IPS-NIHi7 (cell line): ENCODE measurements around the gene PGPEP1.
"Not testable (repeated sequence)": the region's sequence is repeated elsewhere in the genome, so short reads cannot be mapped to it uniquely, and the experiment has no call there.

Experiments used
- DNase-seq: peaks from one replicate; pipeline ENCODE4 v3.0.0; 2012; ENCODE audit warnings: mixed read lengths; ENCODE audit errors: extremely low spot score

Gene PGPEP1

DNA sequence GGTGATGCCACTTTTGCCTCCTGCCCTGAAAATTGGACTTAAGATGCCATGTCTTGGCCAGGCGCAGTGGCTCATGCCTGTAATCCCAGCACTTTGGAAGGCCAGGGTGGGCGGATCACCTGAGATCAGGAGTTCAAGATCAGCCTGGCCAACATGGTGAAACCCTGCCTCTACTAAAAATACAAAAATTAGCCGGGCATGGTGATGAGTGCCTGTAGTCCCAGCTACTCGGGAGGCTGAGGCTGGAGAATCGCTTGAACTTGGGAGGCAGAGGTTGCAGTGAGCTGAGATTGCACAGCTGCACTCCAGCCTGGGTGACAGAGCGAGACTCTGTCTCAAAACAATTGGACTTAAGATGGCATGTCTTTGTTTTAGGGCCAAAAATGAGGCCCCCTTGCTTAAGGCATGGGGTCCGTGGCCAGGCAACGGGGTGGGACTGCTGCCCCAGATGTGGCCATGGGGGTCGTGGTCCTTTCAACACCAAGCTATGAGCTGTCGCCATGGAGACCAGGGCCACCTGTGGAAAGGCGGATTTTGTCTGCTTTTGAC, 24.0 kb downstream of the PGPEP1 start:
- DNase-seq, result not testable (repeated sequence)

DNA sequence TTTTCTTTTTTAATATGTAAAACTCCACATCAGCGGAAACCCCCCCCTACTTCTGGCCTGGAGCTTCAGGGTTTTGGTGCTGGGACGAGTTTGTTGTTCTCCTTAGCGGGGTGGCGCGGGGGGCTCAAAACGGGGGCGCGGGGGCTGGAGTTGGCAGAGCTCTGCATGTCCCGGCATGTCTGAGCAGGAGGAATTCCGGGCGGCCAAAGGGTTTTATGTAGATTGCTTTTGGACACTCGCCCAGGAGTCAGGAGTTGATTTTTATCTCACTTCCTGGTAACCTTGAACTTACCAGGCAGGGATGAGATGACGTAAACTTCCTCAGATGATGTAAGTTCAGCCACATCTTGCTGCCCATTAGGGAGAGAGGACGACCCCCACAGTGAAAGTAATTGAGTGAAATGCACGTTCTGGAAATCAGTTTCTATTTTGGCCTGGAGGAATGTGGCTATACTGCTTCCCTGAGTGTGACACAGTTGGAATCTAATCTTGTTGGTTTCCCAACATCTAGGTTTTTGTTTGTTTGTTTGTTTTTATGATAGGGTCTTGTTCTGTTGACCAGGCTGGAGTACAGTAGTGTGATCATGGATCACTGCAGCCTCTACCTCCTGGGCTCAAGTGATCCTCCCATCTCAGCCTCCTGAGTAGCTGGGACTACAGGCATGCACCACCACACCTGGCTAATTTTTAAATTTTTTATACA, 24.6 kb downstream of the PGPEP1 start:
- DNase-seq, result peak; percentile 45

DNA sequence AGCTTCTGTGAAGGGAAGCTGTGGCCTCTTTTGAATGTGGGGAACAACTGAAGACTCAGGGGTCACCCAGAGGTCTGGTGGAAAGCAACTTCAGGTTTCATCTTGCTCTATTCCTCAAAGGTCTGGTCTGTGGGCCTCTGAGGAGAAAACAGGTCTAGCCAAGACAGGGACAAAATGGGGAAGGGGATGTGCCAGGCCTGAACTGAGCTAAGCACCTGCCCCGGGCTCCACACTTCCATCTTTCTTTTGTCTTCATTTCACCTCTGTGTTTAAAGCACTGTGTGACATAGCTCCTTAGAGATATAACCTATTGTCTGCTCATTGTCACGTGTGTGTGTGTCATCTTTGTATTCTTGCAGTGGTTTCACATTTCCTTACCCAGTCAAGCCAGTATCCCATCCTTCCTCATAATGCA, 25.6 kb downstream of the PGPEP1 start:
- no peak for DNase-seq

DNA sequence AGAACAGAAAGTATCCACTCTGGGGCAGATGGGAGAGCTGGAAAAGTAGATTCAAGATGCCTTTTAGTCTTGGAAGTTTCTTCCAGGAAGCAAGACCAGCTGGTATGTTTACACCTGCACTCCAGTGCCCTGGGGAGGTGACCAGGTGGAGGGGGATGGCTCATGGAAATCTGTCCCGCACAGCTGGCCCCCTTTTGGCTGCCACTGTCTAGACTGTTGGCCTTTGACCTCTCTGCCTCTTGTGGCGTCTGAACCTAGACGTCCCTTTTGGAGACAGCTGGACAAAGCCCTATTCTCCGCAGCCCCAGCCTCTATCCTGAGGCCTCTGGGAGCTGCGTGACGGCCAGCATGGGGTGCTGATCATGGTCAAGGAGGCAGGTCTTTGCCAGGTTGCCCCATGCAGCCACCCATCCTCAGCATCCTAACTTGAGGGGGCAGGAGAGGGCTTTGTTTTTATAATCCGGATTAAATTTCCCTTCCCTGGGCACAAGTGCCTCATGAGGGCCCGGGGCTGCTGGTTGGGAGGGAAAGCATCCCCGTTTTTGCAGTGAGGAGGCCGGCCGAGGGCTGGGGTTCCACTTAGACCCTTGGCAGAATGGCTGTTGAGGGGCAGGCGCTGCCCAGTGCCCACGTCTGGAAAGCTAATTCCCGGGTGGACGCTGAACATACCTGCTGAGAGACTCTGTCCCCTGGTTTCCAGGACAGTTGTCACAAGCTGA, 28.3 kb downstream of the PGPEP1 start:
- DNase-seq, result no peak

DNA sequence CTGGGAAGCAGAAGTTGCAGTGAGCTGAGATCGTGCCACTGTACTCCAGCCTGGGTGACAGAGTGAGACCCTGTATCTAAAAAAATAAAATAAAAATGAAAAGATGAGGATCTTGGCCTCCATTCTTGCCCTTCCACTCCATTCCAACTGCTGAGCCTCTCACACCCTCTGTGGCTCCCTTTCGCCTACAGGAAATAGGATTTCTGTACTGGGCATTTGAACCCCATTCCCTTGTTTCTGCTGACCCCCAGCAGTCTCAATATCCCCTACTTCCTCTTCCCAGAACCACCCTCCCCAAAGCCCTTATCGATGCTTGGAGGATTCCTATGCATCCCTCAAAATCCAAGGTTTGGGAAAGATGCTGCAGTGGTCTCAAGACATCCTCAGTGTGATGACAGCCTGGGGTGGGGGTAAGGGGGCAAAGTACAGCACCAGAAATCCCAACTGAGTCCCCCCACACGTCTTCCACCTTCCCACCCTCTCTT, 33.1 kb downstream of the PGPEP1 start:
- DNase-seq, result no peak

DNA sequence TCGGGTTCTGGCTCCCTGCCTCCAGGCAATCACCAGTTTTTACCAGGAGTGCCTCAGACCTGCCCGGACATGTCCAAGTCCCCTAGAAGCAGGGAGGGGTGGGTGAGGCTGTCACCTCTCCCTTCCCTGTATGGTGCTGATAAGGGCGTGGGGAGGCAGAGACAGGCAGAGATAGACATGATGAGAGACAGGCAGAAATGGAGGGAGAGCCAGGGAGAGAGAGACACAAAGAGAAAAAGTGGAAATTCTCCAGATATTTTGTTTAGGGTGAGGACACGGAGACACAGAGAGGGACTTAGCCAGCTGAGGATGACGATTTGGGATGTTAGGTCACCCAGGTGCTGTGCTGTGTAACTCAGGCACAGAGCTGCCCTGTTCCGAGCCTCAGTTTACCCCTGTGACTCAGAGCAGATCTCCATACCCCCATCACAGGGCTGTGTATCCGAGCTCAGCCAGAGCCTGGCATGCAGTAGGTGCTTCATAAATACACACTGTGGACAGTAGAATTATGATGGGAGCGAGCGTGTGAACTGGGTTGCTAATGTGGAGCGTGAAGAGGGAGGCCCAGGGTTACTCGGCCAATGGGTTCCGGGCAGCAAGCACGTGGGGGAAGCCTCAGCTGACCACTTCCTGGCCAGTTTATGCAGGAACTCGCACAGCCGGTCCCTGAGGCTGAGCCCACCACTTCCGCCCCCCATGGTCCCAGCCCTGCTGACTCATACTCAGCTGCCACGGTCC, 33.7 kb downstream of the PGPEP1 start:
- peak; percentile 96 for DNase-seq

DNA sequence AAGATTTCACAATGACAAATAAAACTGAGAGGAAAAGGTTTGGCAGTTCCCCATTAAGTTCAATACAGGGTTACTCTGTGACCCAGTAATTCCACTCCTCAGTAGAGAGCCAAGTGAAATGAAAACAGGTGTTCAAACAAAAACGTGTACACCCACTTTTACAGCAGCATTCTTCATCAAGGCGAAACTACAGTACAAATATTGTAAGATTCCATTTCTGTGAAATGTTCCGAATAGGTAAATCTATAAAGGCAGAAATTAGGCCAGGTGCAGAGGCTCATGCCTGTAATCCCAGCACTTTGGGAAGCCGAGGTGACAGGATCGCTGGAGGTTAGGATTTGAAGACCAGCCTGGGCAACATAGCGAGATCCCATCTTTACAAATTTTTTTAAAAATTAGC, 36.6 kb downstream of the PGPEP1 start:
- no peak for DNase-seq

DNA sequence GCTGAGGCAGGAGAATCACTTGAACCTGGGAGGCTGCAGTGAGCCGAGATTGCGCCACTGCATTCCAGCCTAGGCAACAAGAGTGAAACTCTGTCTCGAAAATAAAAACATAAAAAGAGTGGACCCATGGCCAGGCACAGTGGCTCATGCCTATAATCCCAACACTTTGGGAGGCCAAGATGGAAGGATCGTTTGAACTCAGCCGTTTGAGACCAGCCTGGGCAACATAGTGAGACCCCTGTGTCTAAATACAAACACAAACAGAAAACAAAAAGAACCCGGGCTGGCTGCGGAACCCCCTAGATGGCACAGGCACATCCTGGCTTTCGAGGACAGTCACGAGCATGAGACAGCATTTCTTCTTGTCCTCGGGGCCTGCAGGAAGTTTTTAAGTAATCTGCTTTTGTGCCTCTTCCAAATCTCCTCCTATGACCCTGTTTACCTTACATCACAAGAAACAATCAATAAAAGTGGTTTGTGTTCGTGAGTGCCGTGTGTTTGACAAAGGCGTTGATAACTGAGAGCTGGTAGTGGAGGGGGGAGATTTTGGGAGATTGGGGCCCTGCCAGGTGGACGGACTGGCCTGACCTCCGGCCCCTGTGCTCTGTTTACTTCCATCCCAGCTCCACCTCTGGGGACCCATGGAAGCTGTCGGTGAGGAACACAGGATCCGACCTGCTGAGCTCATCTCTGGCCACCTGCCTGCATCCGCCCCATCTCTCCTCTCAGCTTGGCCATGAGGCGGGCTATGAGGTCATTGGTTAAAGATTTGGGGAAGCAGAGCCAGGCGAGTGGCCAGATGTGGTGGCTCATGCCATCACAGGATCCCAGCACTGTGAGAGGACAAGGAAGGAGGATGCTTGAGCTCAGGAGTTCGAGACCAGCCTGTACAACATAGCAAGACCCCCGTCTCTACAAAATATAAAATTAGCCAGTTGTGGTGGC, 39.7 kb downstream of the PGPEP1 start:
- DNase-seq, result no peak

DNA sequence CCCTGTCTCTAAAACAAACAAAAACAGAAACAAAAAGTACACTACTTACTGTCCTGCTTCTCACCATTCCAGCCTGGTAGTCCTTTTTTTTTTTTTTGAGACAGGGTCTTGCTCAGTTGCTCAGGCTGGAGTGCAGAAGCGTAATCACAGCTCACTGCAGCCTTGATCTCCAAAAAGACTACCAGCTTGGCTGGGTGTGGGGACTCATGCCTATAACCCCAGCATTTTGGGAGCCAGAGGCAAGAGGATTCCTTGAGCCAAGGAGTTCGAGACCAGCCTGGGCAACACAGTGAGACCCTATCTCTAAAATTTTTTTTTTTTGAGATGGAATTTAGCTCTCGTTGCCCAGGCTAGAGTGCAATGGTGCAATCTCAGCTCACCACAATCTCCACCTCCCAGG, 40.4 kb downstream of the PGPEP1 start:
- DNase-seq, result no peak

DNA sequence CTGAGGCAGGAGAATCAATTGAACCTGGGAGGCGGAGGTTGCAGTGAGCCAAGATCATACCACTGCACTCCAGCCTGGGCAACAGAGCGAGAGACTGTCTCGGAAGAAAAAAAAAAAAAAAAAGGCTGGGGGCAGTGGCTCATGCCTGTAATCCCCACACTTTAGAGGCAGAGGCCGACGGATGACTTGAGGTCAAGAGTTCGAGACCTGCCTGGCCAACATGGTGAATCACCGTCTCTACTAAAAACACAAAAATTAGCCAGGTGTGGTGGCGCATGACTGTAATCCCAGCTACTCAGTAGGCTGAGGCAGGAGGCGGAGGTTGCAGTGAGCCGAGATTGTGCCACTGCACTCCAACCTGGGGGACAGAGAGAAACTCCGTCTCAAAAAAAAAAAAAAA, 43.2 kb downstream of the PGPEP1 start:
- DNase-seq, result not testable (repeated sequence)

DNA sequence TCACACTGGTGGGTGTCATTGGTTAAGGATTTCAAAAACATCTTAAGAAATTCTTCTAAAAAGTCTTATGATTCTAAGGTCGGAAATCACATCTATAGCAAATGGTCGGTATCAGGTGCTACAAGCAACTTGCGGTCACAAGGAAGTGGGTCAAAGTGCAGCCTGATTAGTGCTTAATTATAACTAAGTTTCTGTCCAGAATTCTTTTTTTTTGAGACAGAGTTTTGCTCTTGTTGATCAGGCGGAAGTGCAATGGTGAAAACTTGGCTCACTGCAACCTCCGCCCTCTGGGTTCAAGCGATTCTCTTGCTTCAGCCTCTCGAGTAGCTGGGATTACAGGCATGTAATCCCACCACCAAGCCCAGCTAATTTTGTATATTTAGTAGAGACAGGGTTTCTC, 44.4 kb downstream of the PGPEP1 start:
- no peak for DNase-seq

DNA sequence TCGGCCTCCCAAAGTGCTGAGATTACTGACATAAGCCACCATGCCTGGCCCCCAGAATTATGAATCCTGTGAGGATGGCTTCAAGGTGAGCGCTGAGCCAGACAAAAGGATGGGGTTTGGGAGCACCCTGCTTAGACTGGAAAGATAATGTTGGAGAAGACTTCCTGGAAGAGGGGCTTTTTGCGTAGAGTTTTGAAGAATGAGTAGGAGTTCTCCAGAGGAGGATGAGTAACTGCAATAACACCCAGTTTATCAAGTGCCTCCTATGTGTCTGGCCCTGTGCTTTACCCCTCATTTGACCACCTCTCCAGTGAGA, 44.9 kb downstream of the PGPEP1 start:
- no peak for DNase-seq

DNA sequence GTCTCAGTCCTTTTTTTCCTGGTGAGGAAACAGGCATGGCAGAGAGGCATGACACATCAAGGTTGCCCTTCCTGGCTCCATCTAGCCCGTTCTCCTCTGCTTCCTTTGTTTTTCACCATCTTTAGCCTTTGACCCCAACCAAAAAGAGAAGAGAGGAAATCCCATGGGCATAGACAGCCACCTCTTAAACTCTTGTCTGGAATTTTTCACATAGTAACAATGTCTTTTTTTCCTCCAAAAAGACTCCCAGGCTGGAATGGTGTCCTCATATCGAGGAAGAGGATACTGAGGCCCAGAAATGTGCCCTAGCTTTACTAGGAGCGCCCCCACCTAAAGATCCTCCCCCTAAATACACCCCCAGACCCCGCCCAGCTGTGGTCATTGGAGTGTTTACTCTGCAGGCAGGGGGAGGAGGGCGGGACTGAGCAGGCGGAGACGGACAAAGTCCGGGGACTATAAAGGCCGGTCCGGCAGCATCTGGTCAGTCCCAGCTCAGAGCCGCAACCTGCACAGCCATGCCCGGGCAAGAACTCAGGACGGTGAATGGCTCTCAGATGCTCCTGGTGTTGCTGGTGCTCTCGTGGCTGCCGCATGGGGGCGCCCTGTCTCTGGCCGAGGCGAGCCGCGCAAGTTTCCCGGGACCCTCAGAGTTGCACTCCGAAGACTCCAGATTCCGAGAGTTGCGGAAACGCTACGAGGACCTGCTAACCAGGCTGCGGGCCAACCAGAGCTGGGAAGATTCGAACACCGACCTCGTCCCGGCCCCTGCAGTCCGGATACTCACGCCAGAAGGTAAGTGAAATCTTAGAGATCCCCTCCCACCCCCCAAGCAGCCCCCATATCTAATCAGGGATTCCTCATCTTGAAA, 45.5 kb downstream of the PGPEP1 start, which contains the start of gene GDF15:
TSS of gene GDF15 (plus strand) at position 484 of the 868 bp plus-strand sequence. CDS start at position 516, 32 bp downstream.
- DNase-seq, result peak; percentile 82

DNA sequence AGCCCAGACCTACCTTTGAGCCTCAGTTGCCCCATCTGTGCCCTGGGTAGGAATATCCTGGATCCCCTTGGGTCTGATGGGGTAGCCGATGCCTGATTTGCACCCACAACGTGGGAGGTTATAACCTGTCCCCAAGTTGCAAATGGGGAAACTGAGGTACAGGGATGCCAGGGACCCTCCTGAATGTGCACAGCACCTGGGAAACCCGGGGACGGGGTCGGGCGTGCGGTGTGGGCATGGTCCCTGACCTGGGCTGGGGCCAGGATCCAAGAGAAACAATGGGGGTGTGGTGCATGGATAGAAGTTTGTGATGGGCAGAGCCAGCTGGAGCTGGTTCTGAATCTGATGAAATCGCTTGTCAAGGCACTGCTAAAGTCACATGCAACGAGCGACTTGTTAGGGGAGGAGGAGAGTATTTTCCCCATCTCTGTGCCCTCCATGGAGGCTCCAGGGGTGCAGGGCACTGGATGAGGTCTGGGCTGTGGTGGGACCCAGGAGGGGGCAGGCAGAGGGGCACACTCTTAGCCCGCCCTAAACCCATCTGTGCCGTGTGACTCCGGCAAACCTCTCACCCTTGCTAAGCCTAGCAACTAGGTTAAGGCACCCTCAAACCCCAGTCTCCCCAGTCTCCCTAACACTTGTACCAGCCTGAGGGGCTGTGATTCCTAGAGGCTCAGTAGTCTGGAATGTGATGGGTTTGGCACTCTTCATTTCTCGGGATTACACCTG, 46.3 kb downstream of the PGPEP1 start:
- no peak for DNase-seq

DNA sequence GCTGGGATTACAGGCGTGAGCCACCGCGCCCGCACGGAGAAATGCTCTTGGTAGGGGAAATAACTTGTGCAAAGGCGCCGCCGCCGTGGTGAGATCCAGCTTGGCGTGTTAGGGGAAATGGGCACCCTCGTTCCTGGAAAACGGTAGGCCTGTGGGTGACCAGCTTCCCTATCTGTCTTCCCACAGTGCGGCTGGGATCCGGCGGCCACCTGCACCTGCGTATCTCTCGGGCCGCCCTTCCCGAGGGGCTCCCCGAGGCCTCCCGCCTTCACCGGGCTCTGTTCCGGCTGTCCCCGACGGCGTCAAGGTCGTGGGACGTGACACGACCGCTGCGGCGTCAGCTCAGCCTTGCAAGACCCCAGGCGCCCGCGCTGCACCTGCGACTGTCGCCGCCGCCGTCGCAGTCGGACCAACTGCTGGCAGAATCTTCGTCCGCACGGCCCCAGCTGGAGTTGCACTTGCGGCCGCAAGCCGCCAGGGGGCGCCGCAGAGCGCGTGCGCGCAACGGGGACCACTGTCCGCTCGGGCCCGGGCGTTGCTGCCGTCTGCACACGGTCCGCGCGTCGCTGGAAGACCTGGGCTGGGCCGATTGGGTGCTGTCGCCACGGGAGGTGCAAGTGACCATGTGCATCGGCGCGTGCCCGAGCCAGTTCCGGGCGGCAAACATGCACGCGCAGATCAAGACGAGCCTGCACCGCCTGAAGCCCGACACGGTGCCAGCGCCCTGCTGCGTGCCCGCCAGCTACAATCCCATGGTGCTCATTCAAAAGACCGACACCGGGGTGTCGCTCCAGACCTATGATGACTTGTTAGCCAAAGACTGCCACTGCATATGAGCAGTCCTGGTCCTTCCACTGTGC, 47.9 kb downstream of the PGPEP1 start:
- peak; percentile 93 for DNase-seq

DNA sequence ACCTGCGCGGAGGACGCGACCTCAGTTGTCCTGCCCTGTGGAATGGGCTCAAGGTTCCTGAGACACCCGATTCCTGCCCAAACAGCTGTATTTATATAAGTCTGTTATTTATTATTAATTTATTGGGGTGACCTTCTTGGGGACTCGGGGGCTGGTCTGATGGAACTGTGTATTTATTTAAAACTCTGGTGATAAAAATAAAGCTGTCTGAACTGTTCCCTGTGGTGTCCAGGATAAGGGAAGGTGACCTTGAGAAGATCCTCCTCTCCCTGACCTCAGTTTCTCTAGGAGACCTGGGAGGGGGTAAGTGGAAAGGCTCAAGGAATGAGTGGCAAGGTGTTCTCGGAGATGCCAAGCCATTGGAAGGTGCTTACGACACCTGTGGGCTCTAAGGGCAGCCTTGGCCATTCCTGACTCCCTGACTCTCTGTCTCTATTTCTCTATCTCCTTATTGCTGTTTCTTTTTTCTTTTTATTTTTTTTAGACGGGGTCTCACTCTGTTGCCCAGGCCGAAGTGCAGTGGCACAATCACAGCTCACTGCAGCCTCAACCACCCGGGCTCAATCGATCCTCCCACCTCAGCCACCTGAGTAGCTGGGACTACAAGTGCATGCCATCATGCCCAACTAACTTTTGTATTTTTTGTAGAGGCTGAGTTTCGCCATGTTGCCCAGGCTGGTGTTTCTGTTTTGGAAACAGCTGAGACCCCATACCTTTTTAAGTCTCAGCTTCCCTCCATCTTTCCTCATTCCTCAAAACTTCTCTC, 48.7 kb downstream of the PGPEP1 start:
- no peak for DNase-seq

DNA sequence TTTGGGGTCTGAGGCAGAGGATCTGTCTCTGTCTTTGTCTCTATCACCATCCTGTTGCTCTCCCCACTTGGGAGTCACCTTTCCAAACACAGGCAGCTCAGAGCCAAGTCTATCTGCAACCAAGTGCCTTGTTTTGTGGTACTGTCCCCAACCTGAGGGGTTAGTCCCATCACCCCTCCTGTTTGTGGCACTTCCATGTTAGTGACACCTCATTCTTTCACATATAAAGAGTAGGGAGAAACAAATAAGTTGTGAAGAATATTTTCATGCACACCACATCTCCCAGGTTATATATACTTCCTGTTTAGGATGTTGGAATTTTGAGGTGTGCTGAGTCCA, 49.3 kb downstream of the PGPEP1 start:
- no peak for DNase-seq
